HG03095 (cell line): ENCODE results near the gene ANP32B.
A peak's percentile ranks its signal among the peaks of the same experiment; 100 is the strongest.
"Not testable (repeated sequence)": the region's sequence is repeated elsewhere in the genome, so short reads cannot be mapped to it uniquely, and the experiment has no call there.

Source experiments
- ATAC-seq: cut with Tn5 transposase; IDR thresholded peaks from one replicate; pipeline ENCODE4 v1.9.1; 2021; ENCODE audit warnings: moderate library complexity; ENCODE audit not compliant: unreplicated experiment

ANP32B gene

GRCh38 chr9:97982683-97983588, at the start of gene ANP32B:
TSS of gene ANP32B (plus strand) at chr9:97983341. CDS start at chr9:97983556, 215 bp downstream.
- peak; percentile 63 for ATAC-seq

DNA sequence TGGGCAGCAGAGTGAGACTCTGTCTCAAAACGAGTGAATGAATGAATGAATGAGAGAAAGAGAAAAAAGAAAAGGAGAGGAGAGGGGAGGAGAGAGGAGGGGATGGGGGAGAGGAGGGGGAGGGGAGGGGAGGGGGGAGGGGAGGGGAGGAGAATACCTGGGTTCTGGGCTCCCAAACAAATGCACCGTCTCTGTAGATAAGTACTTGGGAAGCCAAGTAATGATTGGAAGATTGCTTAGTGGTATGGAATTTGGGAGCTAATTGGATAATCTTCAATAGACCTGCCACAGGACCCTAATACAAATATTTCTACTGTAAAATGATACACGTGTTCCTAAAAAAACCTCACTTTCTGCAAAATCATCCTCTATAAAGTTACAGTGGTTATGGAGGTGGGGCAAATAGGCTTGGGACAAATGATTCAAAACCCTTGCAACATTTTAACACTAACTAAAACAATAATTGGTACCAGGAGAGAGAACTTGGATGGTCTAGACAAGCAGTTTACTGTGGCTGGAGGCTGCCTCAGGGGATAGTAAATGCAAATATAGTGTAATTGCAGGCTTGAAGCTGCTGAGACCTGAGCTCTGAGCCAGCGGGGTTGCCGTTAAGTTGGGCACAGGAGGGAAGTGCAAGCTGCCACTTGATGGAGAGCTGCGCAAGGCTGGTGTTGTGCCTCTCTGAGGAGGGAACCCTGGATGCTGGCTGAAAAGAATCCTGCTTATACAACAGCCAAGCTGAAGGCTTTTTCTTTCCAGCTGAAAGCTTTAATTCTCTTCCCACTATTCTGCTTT, 48.6 kb upstream of the ANP32B start:
- no peak for ATAC-seq

- no peak for ATAC-seq
Measured at GRCh38 chr9:97935276-97935675, 47.9 kb upstream of the ANP32B start.

GRCh38 chr9:97936998-97937397, 46.1 kb upstream of the ANP32B start:
- no peak for ATAC-seq

- ATAC-seq, result no peak
Measured at GRCh38 chr9:97938081-97938644, 45.0 kb upstream of the ANP32B start, which contains the start of gene HEMGN. TSS of gene HEMGN (minus strand) at chr9:97938172. CDS start at chr9:97938136, 36 bp downstream.

- no peak for ATAC-seq
Measured at GRCh38 chr9:97940233-97940632, 42.9 kb upstream of the ANP32B start.

GRCh38 chr9:97940741-97941140, 42.4 kb upstream of the ANP32B start:
- ATAC-seq, result no peak

DNA sequence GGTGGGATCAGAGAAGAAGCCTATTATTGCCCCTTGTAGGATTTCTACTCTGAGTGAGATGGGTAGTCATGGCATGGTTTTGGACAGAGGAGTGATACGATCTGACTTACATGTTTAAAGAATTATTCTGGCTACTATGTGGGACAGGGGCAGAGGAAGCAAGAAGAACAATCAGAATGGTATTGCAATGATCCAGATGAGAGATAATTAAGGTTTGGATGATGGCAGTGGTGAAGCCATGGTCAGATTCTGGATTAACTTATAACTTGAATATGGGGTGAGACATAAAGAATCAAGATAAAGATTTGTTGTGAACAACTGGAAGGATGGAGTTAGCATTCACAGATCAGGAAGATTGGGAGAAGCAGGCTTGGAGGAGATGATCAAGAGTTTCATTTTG, 41.8 kb upstream of the ANP32B start:
- ATAC-seq, result no peak

DNA sequence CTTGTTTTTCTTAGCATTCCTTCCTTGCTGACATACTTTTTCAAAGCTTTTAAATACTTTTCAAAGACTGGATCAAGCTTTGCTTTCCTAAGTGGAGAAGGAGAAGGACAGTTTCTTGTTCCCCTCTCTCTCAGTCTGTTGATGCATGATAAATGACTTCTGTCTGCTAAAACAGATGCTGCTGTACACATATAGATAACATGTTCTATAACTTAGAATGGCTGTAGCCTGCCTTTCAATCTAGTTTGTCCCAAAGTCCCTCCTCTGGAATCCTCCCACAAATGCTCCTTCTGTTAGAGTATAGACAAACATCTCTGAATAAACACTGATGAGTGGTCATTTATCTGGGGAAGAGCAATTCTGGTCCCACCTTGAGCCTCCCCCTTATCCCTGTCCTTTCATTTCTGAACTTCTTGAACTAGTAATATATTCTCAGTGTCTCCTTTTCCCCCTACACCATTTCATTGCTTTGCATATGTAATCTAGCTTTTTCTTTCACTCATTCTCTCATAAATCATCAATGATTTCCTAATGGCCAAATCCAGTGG, 39.8 kb upstream of the ANP32B start:
- ATAC-seq, result no peak

DNA sequence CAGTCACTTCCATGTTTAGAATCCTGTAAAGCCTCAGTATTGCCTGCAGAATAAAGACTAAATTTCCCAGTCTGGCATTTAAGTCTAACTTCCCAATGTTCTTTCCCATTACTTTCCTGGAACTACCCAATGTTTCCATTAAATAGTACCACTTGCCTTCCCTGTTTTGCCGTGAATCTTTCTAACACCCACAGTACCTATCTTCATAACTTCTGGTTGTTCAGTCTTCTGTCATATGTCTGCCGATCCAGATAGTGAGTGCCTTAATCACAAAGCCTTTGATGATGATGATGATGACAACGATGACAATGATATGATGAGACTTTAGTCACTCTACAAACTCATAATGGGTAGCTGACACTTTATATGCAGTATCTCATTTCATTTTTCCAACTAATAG, 38.5 kb upstream of the ANP32B start:
- no peak for ATAC-seq

DNA sequence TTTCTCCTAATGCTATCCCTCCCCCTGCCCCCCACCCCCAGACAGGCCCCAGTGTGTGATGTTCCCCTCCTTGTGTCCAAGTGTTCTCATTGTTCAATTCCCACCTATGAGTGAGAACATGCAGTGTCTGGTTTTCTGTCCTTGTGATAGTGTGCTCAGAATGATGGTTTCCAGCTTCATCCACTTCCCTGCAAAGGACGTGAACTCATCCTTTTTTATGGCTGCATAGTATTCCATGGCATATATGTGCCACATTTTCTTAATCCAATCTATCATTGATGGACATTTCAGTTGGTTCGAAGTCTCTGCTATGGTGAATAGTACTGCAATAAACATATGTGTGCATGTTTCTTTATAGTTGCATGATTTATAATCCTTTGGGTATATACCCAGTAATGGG, 37.7 kb upstream of the ANP32B start:
- ATAC-seq, result not testable (repeated sequence)

GRCh38 chr9:97947094-97947493, 36.0 kb upstream of the ANP32B start:
- not testable (repeated sequence) for ATAC-seq

DNA sequence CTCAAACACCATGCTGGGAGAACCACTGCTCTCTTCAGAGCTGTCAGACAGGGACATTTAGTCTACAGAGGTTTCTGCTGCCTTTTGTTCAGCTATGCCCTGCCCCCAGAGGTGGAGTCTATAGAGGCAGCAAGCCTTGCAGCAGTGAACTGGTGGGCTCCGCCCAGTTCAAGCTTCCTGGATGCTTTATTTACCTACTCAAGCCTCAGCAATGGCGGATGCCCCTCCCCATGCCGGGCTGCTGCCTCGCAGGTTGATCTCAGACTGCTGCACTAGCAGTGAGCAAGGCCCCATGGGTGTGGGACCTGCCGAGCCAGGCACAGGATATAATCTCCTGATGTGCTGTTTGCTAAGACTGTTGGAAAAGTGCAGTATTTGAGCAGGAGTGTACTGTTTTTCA, 32.3 kb upstream of the ANP32B start:
- ATAC-seq, result not testable (repeated sequence)

GRCh38 chr9:97954550-97954989, 28.6 kb upstream of the ANP32B start:
- ATAC-seq, result no peak

- no peak for ATAC-seq
Measured at GRCh38 chr9:97956331-97956730, 26.8 kb upstream of the ANP32B start.

DNA sequence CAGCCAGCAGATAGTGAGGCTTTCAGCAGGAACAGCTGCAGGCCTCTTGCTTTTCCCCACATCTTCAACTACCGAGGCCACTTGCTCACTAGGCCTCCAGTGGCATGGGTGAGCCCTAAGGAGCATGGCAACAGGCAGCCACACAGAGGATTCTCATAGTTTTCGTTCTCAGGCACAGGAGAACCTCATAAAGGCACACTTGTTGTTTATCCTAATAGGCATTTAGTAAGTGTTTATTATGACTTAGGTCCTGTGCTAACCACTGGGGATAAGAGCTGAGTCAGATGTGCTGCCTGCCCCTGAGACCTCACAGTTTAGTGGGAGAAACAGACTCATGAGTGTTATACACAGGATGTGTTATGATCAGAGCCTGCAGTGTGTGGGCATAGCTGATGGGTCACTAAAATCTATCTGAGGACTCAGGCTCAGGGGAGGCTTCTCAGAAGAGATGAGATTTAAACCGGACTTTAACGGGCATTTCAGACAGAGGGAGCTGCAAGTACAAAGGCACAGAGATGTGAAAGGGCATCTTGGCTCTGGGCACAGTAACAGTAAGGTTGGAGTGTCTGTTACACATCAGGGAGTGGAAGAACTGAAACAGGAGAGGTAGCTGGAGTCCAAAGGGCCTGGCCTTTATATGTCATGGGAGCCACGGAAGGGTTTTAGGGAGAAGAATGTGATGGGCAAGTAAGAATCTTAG, 24.2 kb upstream of the ANP32B start:
- no peak for ATAC-seq

GRCh38 chr9:97959585-97959984, 23.6 kb upstream of the ANP32B start:
- no peak for ATAC-seq

GRCh38 chr9:97960678-97961328, 22.3 kb upstream of the ANP32B start:
- ATAC-seq, result not testable (repeated sequence)

GRCh38 chr9:97961361-97961760, 21.8 kb upstream of the ANP32B start:
- no peak for ATAC-seq

GRCh38 chr9:97962136-97962535, 21.0 kb upstream of the ANP32B start:
- no peak for ATAC-seq
